Lower leg skin (tissue), 4 donors: ENCODE data around the gene KIF13A. TPM values are rescaled to one million over a fixed set of nuclear protein-coding genes. Genes with fewer than 3 reads are reported as not detected.

Experiments used
- DNase-seq, 2 donors: peaks; one replicate each; pipeline ENCODE4 v3.0.0-alpha.2; 2019; ENCODE audit warnings: low spot score in 2 of 2
- H3K4me3 ChIP-seq: fragments of 200-600 bp; sonication (generic); 2 replicates; pipeline ENCODE4 v1.5.1; 2017; ENCODE audit warnings: mild to moderate bottlenecking, low read depth; ENCODE audit not compliant: poor library complexity, severe bottlenecking
- CTCF ChIP-seq, 3 donors: fragments of 450-650 bp; IDR thresholded peaks; one replicate each; pipeline ENCODE4 v1.5.1; 2016; ENCODE audit warnings: antibody characterized with exemption in 3 of 3, mild to moderate bottlenecking in 3 of 3, moderate library complexity in 2 of 3
- POLR2A ChIP-seq, 2 donors: fragments of 450-650 bp; IDR thresholded peaks; one replicate each; pipeline ENCODE4 v1.6.1; 2016 to 2017; ENCODE audit warnings: antibody characterized with exemption in 2 of 2, mild to moderate bottlenecking in 1 of 2, moderate library complexity in 1 of 2
- WGBS, 2 donors: methylation state at CpG; one replicate each; pipeline ENCODE4 v1.1.5; 2018; 5-methylcytosine and 5-hydroxymethylcytosine counted together
- intact Hi-C: fragments of 100-400 bp; cut with DNase I; formaldehyde crosslinking; loops from one replicate; pipeline ENCODE4 v1.15.0; 2023; ENCODE audit warnings: low total_unique reads
- total RNA-seq, 4 donors: library from RNA; depleted of rRNA; stranded (reverse); fragments of >200 nt; gene quantifications; one replicate each; pipeline ENCODE4 v1.1.0, GENCODE V29; 2016

Gene KIF13A
- total RNA-seq, 4 donors from 2014 or later, result 54.4 to 88.5 (median 60.6) TPM

GRCh38 chr6:17998003-17998402, 10.6 kb upstream of the KIF13A start:
- intact Hi-C loops, result no loop called here
- 76 to 87% methylated on average over 3 of the region's 3 CpGs for WGBS, 2 donors
- TF ChIP-seq POLR2A (IDR thresholded peaks at IDR 0.05) (no peak), CTCF (IDR thresholded peaks at IDR 0.05) (no peak)
- DNase-seq, result no peak
- H3K4me3 ChIP-seq, result no peak overlapping the region

- intact Hi-C loops, result no loop called here
- TF ChIP-seq POLR2A (IDR thresholded peaks at IDR 0.05), result no peak
- no peak for TF ChIP-seq CTCF (IDR thresholded peaks at IDR 0.05)
- WGBS, 2 donors, result 96 to 97% methylated on average over 4 of the region's 4 CpGs
- no peak for DNase-seq
- H3K4me3 ChIP-seq, result no peak overlapping the region
These were observed 8.0 kb upstream of the KIF13A start for GRCh38 chr6:17995414-17995813.

GRCh38 chr6:17994019-17994418, 6.6 kb upstream of the KIF13A start:
- intact Hi-C loops, result no loop called here
- H3K4me3 ChIP-seq, result no peak overlapping the region
- TF ChIP-seq POLR2A (IDR thresholded peaks at IDR 0.05), result no peak
- no peak for DNase-seq
- 66% methylated on average over 2 of the region's 2 CpGs for WGBS, 2 donors

GRCh38 chr6:17988422-17988944, 1.0 kb upstream of the KIF13A start:
- no peak for DNase-seq
- TF ChIP-seq CTCF (IDR thresholded peaks at IDR 0.05) (no peak), POLR2A (IDR thresholded peaks at IDR 0.05) (no peak)
- intact Hi-C loops, result loop anchor here (10.0 kb wide), 1 partner anchor 154 kb away; no protein-coding TSS in a partner anchor
- H3K4me3 ChIP-seq, result peak overlapping the region; percentile 55
- WGBS, 2 donors, result 14 to 18% methylated on average over 20 of the region's 20 CpGs

GRCh38 chr6:17987697-17988421, 424 bp upstream of the KIF13A start:
- H3K4me3 ChIP-seq, result peak overlapping the region; percentile 55
- DNase-seq, result peak; percentile 59 to 91
- WGBS, 2 donors, result 0 to 1% methylated on average over 19 to 22 of the region's 78 CpGs
- no peak for TF ChIP-seq POLR2A (IDR thresholded peaks at IDR 0.05)
- no peak for TF ChIP-seq CTCF (IDR thresholded peaks at IDR 0.05)
- intact Hi-C loops, result loop anchor here (10.0 kb wide), 1 partner anchor 153 kb away; no protein-coding TSS in a partner anchor

- TF ChIP-seq POLR2A (IDR thresholded peaks at IDR 0.05) (no peak), CTCF (IDR thresholded peaks at IDR 0.05) (no peak)
- DNase-seq, result peak; percentile 57 to 92
- H3K4me3 ChIP-seq, result peak overlapping the region; percentile 56
- intact Hi-C loops, result loop anchor here (10.0 kb wide), 1 partner anchor 152 kb away; no protein-coding TSS in a partner anchor
- 1% methylated on average over 44 to 58 of the region's 65 CpGs for WGBS, 2 donors
These were observed 584 bp downstream of the KIF13A start for GRCh38 chr6:17986656-17987446.
